Keratinocyte (primary cell): Measurements from ENCODE around the gene C2orf92. TPM values are rescaled to one million over a fixed set of nuclear protein-coding genes. Genes with fewer than 3 reads are reported as not detected.

Experiments
- DNase-seq: peaks from one replicate; pipeline ENCODE4 v3.0.0-alpha.2; 2011; ENCODE audit warnings: low read depth, missing footprints, low spot score
- FAIRE-seq: peaks from 2 replicates; lab custom pipeline; 2011; peaks lifted over from hg19 to GRCh38; lab: Jason Lieb, UNC
- H2AFZ ChIP-seq: 2 replicates; pipeline ENCODE4 v1.6.0; 2012; ENCODE audit warnings: low read length, control low read depth, inconsistent platforms; ENCODE audit not compliant: control insufficient read depth
- H3K27ac ChIP-seq: 2 replicates; pipeline ENCODE4 v1.5.1; 2011; ENCODE audit warnings: low read length; ENCODE audit not compliant: control insufficient read depth, insufficient read depth
- H3K27me3 ChIP-seq: 3 replicates; pipeline ENCODE4 v1.6.0; 2011; ENCODE audit warnings: low read length; ENCODE audit not compliant: control insufficient read depth, insufficient read depth; ENCODE audit errors: extremely low read depth
- H3K36me3 ChIP-seq, 2 experiments: 2 replicates in 1 of 2; 3 replicates in 1 of 2; pipeline ENCODE4 v1.5.1; 2011; ENCODE audit warnings: low read length in 2 of 2, mild to moderate bottlenecking in 1 of 2; ENCODE audit not compliant: control insufficient read depth in 2 of 2, insufficient read depth in 2 of 2; ENCODE audit errors: extremely low read depth in 1 of 2
- H3K4me1 ChIP-seq: 3 replicates; pipeline ENCODE4 v1.5.1; 2011; ENCODE audit warnings: low read length; ENCODE audit not compliant: control insufficient read depth, insufficient read depth; ENCODE audit errors: extremely low read depth
- H3K4me2 ChIP-seq: 3 replicates; pipeline ENCODE4 v1.6.0; 2011; ENCODE audit warnings: low read depth, low read length; ENCODE audit not compliant: control insufficient read depth, insufficient read depth; ENCODE audit errors: extremely low read depth
- H3K4me3 ChIP-seq, 3 experiments: fragments of 200-600 bp in 1 of 3; sonication (generic) in 1 of 3; 2 replicates in 2 of 3; 3 replicates in 1 of 3; pipeline ENCODE4 v1.5.1; 2011 to 2016; ENCODE audit warnings: low read length in 3 of 3, mild to moderate bottlenecking in 3 of 3, control low read depth in 2 of 3, inconsistent platforms in 1 of 3, low read depth in 1 of 3, mixed read lengths in 1 of 3, mixed run types in 1 of 3, moderate library complexity in 1 of 3; ENCODE audit not compliant: control insufficient read depth in 2 of 3, insufficient read depth in 2 of 3; ENCODE audit errors: extremely low read depth in 1 of 3
- H3K79me2 ChIP-seq: 2 replicates; pipeline ENCODE4 v1.6.0; 2012; ENCODE audit warnings: low read length; ENCODE audit not compliant: control insufficient read depth, insufficient read depth
- H3K9ac ChIP-seq: 3 replicates; pipeline ENCODE4 v1.6.0; 2011; ENCODE audit warnings: low read length; ENCODE audit not compliant: control insufficient read depth, insufficient read depth; ENCODE audit errors: extremely low read depth
- H3K9me1 ChIP-seq: 3 replicates; pipeline ENCODE4 v1.6.0; 2011; ENCODE audit warnings: low read length; ENCODE audit not compliant: control insufficient read depth, insufficient read depth; ENCODE audit errors: extremely low read depth
- H3K9me3 ChIP-seq: 2 replicates; pipeline ENCODE4 v1.5.1; 2012; ENCODE audit warnings: low read depth, low read length; ENCODE audit not compliant: control insufficient read depth
- H4K20me1 ChIP-seq: 3 replicates; pipeline ENCODE4 v1.6.0; 2011; ENCODE audit warnings: low read length; ENCODE audit not compliant: control insufficient read depth, insufficient read depth; ENCODE audit errors: extremely low read depth
- EZH2 ChIP-seq: IDR thresholded peaks from one replicate; pipeline ENCODE4 v1.6.1; 2012; ENCODE audit warnings: inconsistent platforms, mild to moderate bottlenecking, low read length, moderate library complexity
- dilution Hi-C: fragments of 300-500 bp; cut with MboI; formaldehyde crosslinking; loops from one replicate; pipeline ENCODE4 v1.7.0; 2020; ENCODE audit warnings: low sequenced_read_pairs; ENCODE audit not compliant: extremely low pct_ligation_motif_present
- polyA plus RNA-seq, 5 experiments: library from polyadenylated mRNA; depleted of rRNA in 3 of 5; stranded (reverse) in 3 of 5; stranded (forward) in 1 of 5; unstranded in 1 of 5; fragments of >200 nt; gene quantifications; 1 replicate in 1 of 5; 2 replicates in 3 of 5; 3 replicates in 1 of 5; pipeline versions ENCODE4 v1.2.1 to v1.2.3, GENCODE V29; 2011 to 2012; ENCODE audit warnings: missing spikeins in 2 of 5, low read depth in 1 of 5, low replicate concordance in 1 of 5
- TF ChIP-seq, protein P1 (sequence below), 3 experiments: IDR thresholded peaks in 1 of 3; conservative IDR thresholded peaks in 1 of 3; optimal IDR thresholded peaks in 1 of 3; 2 replicates in 2 of 3; 3 replicates in 1 of 3; pipeline versions ENCODE3 to v1.5.1; 2011; ENCODE audit warnings: low read length in 3 of 3, mild to moderate bottlenecking in 3 of 3, moderate library complexity in 2 of 3, control low read depth in 1 of 3, inconsistent platforms in 1 of 3; ENCODE audit not compliant: insufficient read depth in 2 of 3; ENCODE audit errors: extremely low read depth in 1 of 3

The C2orf92 gene
- polyA plus RNA-seq, 1 donor (not counting 4 experiments of a cell fraction or from before 2014, with no cell fraction given), result 1.6 TPM

DNA sequence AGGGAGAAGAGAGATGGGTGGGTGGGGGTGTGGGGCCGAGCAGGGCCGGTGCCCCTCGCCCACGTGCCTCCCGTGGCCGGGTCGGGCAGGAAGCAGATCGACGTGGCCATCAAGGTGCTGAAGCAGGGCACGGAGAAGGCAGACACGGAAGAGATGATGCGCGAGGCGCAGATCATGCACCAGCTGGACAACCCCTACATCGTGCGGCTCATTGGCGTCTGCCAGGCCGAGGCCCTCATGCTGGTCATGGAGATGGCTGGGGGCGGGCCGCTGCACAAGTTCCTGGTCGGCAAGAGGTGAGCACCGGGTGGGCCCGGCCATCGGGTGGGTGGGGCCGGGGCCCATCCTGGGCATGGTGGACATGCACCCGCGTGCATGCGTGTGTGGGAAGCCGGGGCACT lies 65.6 kb downstream of the C2orf92 start:
- H3K27me3 ChIP-seq, result no peaks in the 10 kb centered on the region
- H3K4me1 ChIP-seq, result peaks cover 4% of the 10 kb centered on the region
- H2AFZ ChIP-seq, result no peak overlapping the region
- no peak overlapping the region for H3K27ac ChIP-seq
- DNase-seq, result no peak
- H3K9ac ChIP-seq, result no peak overlapping the region
- dilution Hi-C loops, result no loop called here
- no peak overlapping the region for H3K4me2 ChIP-seq
- H3K4me3 ChIP-seq, result no peak overlapping the region
- no peak for FAIRE-seq
- H3K79me2 ChIP-seq, result no peaks in the 10 kb centered on the region
- H3K36me3 ChIP-seq, result no peaks in the 10 kb centered on the region
- no peaks in the 10 kb centered on the region for H4K20me1 ChIP-seq
- H3K9me3 ChIP-seq, result peaks cover 2% of the 10 kb centered on the region
- no peaks in the 10 kb centered on the region for H3K9me1 ChIP-seq
- TF ChIP-seq, protein P1, sequence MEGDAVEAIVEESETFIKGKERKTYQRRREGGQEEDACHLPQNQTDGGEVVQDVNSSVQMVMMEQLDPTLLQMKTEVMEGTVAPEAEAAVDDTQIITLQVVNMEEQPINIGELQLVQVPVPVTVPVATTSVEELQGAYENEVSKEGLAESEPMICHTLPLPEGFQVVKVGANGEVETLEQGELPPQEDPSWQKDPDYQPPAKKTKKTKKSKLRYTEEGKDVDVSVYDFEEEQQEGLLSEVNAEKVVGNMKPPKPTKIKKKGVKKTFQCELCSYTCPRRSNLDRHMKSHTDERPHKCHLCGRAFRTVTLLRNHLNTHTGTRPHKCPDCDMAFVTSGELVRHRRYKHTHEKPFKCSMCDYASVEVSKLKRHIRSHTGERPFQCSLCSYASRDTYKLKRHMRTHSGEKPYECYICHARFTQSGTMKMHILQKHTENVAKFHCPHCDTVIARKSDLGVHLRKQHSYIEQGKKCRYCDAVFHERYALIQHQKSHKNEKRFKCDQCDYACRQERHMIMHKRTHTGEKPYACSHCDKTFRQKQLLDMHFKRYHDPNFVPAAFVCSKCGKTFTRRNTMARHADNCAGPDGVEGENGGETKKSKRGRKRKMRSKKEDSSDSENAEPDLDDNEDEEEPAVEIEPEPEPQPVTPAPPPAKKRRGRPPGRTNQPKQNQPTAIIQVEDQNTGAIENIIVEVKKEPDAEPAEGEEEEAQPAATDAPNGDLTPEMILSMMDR (optimal IDR thresholded peaks at IDR 0.05 in 1 of 3, IDR thresholded peaks at IDR 0.05 in 1 of 3, conservative IDR thresholded peaks at IDR 0.05 in 1 of 3; ENCODE audit: extremely low read depth in 1 of 3, insufficient read depth in 2 of 3, low read length in 3 of 3), result no peak
- TF ChIP-seq EZH2, result no peak

DNA sequence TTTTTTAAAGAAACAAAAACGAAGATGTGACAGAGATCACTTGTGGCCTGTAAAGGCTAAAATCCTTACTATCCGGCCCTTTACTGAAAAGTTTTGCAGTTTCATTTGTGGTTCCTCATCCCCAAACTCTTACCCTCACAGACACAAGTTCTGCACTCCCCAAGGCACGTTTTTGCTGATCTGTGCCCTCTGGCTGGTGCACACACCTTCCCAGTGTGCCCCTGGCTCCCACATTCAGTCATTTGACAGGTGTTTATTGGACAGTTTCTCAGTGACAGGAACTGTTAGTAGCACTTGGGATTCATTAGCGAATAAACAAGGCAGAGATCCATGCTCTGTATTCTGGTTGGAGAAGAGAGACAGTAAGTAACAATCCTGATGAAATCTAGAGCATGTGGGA lies 66.7 kb downstream of the C2orf92 start:
- dilution Hi-C loops, result no loop called here
- FAIRE-seq, result no peak
- no peaks in the 10 kb centered on the region for H3K36me3 ChIP-seq

More for the DNA sequence above, 66.7 kb downstream of the C2orf92 start:
- Histone ChIP-seq H3K27ac (no peak overlapping the region), H4K20me1 (no peaks in the 10 kb centered on the region), H3K9me3 (no peaks in the 10 kb centered on the region), H3K9me1 (no peaks in the 10 kb centered on the region), H3K4me3 (no peak overlapping the region), H3K79me2 (no peaks in the 10 kb centered on the region), H3K4me1 (peaks cover 10% of the 10 kb centered on the region), H3K9ac (no peak overlapping the region), H2AFZ (no peak overlapping the region), H3K4me2 (no peak overlapping the region), H3K27me3 (no peaks in the 10 kb centered on the region)
- TF ChIP-seq, protein P1 (optimal IDR thresholded peaks at IDR 0.05 in 1 of 3, IDR thresholded peaks at IDR 0.05 in 1 of 3, conservative IDR thresholded peaks at IDR 0.05 in 1 of 3; ENCODE audit: extremely low read depth in 1 of 3, insufficient read depth in 2 of 3, low read length in 3 of 3), result no peak
- no peak for TF ChIP-seq EZH2
- DNase-seq, result no peak
